Measurements from ENCODE around the gene PCDHA5. TPM values are rescaled to one million over a fixed set of nuclear protein-coding genes. Genes with fewer than 3 reads are reported as not detected.
"Not testable (repeated sequence)": the region's sequence is repeated elsewhere in the genome, so short reads cannot be mapped to it uniquely, and the experiment has no call there.

PCDHA5 gene
- total RNA-seq, result not detected in 2 replicates

GRCh38 chr5:140821375-140822280 lies at the start of gene PCDHA5:
PCDHA5 (plus strand) TSS chr5:140821613.
- intact Hi-C loops (cut with micrococcal nuclease), result loop anchor here (10.0 kb wide), 1 partner anchor 223 kb away; no protein-coding TSS in a partner anchor

GRCh38 chr5:140780512-140780911 lies 40.9 kb upstream of the PCDHA5 start:
- intact Hi-C loops (cut with micrococcal nuclease), result no loop called here

GRCh38 chr5:140785905-140786686 lies 35.3 kb upstream of the PCDHA5 start, which contains the start of gene PCDHA1:
PCDHA1 (plus strand) TSS chr5:140786140.
- intact Hi-C loops (cut with micrococcal nuclease), result no loop called here

GRCh38 chr5:140787422-140787821 lies 34.0 kb upstream of the PCDHA5 start:
- intact Hi-C loops (cut with micrococcal nuclease), result not testable (repeated sequence)

GRCh38 chr5:140787849-140788504 lies 33.4 kb upstream of the PCDHA5 start:
- intact Hi-C loops (cut with micrococcal nuclease), result not testable (repeated sequence)

- intact Hi-C loops (cut with micrococcal nuclease), result no loop called here
These were observed 30.3 kb upstream of the PCDHA5 start for GRCh38 chr5:140791089-140791488.

DNA sequence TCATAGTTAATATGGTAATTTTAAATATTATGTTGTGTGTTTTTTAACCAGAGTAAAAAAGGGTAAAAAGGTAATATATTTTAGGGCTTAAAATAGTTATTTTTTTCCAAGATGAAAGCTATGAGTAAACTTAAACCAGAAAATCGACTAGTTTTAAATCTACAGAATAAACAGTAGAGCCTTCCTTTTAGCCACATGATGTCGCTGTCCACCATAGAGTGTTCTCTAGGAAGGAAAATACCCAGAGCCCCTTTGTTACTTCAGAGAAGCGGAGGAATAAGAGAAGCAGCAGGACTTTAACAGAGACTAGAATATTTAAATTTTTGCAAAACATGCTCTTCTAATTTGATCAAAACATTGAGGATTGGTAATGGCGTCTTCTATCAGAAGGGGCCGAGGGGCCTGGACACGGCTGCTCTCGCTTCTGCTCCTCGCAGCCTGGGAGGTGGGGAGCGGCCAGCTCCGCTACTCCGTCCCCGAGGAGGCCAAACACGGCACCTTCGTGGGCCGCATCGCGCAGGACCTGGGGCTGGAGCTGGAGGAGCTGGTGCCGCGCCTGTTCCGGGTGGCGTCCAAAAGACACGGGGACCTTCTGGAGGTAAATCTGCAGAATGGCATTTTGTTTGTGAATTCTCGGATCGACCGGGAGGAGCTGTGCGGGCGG lies 26.7 kb upstream of the PCDHA5 start, which contains the start of gene PCDHA2:
Gene PCDHA2 (plus strand): TSS at position 258 of the 664 bp plus-strand sequence.
- intact Hi-C loops (cut with micrococcal nuclease), result no loop called here

- intact Hi-C loops (cut with micrococcal nuclease), result no loop called here
These were observed 26.2 kb upstream of the PCDHA5 start for GRCh38 chr5:140795259-140795641.

DNA sequence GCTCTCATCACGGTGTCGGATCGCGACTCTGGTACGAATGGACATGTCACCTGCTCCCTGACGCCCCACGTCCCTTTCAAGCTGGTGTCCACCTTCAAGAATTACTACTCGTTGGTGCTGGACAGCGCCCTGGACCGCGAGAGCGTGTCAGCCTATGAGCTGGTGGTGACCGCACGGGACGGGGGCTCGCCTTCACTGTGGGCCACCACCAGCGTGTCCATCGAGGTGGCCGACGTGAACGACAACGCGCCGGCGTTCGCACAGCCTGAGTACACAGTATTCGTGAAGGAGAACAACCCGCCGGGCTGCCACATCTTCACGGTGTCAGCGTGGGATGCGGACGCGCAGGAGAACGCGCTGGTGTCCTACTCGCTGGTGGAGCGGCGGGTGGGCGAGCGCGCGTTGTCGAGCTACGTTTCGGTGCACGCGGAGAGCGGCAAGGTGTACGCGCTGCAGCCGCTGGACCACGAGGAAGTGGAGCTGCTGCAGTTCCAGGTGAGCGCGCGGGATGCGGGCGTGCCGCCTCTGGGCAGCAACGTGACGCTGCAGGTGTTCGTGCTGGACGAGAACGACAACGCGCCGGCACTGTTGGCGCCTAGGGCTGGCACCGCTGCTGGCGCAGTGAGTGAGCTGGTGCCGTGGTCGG lies 25.2 kb upstream of the PCDHA5 start:
- intact Hi-C loops (cut with micrococcal nuclease), result not testable (repeated sequence)

DNA sequence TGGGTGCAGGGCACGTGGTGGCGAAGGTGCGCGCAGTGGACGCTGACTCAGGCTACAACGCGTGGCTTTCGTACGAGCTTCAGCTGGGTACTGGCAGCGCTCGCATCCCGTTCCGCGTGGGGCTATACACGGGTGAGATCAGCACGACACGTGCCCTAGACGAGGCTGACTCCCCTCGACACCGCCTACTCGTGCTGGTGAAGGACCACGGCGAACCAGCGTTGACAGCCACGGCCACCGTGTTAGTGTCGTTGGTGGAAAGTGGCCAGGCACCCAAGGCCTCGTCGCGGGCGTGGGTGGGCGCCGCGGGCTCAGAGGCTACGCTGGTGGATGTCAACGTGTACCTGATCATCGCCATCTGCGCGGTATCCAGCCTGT lies 24.7 kb upstream of the PCDHA5 start:
- intact Hi-C loops (cut with micrococcal nuclease), result no loop called here

DNA sequence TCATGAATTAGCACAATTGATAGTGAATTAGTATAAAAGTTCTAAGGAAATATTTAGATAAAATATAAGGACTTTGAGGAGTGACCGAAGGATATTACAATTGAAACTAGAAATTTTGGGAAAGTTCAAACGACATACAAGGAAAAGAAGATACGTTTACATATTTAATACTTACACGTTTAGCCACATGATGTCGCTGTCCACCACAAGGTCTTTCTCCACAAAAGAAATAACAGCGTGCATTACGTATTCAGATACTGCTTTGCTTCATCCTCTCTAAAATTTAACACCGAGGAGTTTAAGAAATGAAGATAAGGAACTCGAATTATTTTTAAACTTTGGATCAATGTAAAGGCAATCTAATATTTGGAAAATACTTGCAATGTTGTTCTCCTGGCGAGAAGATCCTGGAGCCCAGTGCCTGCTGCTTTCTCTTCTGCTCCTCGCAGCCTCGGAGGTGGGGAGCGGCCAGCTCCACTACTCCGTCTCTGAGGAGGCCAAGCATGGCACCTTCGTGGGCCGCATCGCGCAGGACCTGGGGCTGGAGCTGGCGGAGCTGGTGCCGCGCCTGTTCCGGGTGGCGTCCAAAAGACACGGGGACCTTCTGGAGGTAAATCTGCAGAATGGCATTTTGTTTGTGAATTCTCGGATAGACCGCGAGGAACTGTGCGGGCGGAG lies 20.5 kb upstream of the PCDHA5 start, which contains the start of gene PCDHA3:
Gene PCDHA3 (plus strand): TSS at position 242 of the 678 bp plus-strand sequence.
- intact Hi-C loops (cut with micrococcal nuclease), result loop anchor here (5.0 kb wide), 1 partner anchor 41 kb away; the partner anchor contains the start of gene PCDHA8

- intact Hi-C loops (cut with micrococcal nuclease), result loop anchor here (5.0 kb wide), 1 partner anchor 41 kb away; the partner anchor contains the start of gene PCDHA8
These were observed 19.9 kb upstream of the PCDHA5 start for GRCh38 chr5:140801494-140801841.

- intact Hi-C loops (cut with micrococcal nuclease), result loop anchor here (5.0 kb wide), 1 partner anchor 40 kb away; the partner anchor contains the start of gene PCDHA8
These were observed 19.0 kb upstream of the PCDHA5 start for GRCh38 chr5:140802381-140802780.

DNA sequence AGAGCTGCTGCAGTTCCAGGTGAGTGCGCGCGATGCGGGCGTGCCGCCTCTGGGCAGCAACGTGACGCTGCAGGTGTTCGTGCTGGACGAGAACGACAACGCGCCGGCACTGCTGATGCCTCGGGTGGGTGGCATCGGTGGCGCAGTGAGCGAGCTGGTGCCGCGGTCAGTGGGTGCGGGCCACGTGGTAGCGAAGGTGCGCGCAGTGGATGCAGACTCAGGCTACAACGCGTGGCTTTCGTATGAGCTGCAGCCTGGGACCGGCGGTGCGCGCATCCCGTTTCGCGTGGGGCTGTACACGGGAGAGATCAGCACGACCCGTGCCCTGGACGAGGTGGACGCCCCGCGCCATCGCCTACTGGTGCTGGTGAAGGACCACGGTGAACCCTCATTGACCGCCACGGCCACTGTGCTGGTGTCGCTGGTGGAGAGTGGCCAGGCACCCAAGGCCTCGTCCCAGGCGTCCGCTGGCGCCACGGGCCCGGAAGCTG lies 18.6 kb upstream of the PCDHA5 start:
- intact Hi-C loops (cut with micrococcal nuclease), result loop anchor here (5.0 kb wide), 1 partner anchor 39 kb away; the partner anchor contains the start of gene PCDHA8

DNA sequence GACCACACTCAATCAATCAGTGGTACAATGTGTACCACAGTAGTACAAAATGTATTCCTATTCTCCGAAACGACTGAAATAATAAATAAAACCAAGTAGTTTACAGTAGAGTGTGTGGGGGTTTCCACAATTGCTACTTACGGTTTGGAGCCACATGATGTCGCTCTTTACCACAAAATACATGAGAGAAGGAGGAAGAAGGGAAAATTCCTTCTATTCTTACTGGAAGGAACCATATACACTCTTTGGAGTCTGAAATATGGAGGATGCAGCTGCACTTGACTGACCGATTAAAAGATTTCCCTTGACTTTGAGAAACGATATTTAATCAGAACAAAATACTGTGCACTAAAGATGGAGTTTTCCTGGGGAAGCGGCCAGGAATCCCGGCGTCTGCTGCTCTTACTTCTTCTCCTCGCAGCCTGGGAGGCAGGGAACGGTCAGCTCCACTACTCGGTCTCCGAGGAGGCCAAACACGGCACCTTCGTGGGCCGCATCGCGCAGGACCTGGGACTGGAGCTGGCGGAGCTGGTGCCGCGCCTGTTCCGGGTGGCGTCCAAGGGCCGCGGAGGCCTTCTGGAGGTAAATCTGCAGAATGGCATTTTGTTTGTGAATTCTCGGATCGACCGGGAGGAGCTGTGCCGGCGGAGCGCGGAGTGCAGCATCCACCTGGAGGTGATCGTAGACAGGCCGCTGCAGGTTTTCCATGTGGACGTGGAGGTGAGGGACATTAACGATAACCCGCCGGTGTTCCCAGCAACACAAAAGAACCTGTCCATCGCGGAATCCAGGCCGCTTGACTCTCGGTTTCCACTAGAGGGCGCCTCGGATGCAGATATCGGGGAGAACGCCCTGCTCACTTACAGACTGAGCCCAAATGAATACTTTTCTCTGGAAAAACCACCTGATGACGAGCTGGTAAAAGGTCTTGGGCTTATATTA lies 14.3 kb upstream of the PCDHA5 start, which contains the start of gene PCDHA4:
Gene PCDHA4 (plus strand): TSS at position 235 of the 942 bp plus-strand sequence.
- intact Hi-C loops (cut with micrococcal nuclease), result no loop called here

GRCh38 chr5:140808241-140808888 lies 13.0 kb upstream of the PCDHA5 start:
- intact Hi-C loops (cut with micrococcal nuclease), result not testable (repeated sequence)

DNA sequence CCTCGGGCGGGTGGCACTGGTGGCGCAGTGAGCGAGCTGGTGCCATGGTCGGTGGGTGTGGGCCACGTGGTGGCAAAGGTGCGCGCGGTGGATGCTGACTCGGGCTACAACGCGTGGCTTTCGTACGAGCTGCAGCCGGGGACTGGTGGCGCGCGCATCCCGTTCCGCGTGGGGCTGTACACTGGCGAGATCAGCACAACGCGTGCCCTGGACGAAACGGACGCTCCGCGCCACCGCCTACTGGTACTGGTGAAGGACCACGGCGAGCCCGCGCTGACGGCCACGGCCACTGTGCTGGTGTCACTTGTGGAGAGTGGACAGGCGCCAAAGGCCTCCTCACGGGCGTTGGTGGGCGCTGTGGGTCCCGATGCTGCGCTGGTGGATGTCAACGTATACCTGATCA lies 12.5 kb upstream of the PCDHA5 start:
- intact Hi-C loops (cut with micrococcal nuclease), result no loop called here

DNA sequence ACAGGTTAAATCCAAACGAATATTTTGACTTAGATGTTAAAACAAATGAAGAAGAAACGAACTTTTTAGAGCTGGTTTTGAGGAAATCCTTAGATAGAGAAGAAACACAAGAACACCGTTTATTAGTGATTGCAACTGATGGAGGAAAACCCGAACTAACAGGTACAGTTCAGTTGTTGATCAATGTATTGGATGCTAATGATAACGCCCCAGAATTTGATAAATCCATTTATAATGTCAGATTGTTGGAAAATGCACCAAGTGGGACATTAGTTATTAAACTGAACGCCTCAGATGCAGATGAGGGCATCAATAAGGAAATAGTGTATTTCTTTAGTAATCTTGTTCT lies 842 bp downstream of the PCDHA5 start:
- intact Hi-C loops (cut with micrococcal nuclease), result loop anchor here (10.0 kb wide), 1 partner anchor 223 kb away; no protein-coding TSS in a partner anchor
